Bronchus fibroblast of lung (primary cell): Measurements from ENCODE around the gene PSG1. TPM values are rescaled to one million over a fixed set of nuclear protein-coding genes. Genes with fewer than 3 reads are reported as not detected.

Source experiments
- total RNA-seq: library from RNA; depleted of rRNA; stranded (reverse); fragments of >200 nt; gene quantifications from 2 replicates; pipeline ENCODE4 v1.2.3, GENCODE V29; 2015

The PSG1 gene
- not detected in 2 replicates for total RNA-seq

GRCh38 chr19:42879613-42880012, at the start of gene PSG1:
Gene PSG1, minus strand, starts transcription at chr19:42879713. Its CDS starts 132 bp downstream, at chr19:42879581.

DNA sequence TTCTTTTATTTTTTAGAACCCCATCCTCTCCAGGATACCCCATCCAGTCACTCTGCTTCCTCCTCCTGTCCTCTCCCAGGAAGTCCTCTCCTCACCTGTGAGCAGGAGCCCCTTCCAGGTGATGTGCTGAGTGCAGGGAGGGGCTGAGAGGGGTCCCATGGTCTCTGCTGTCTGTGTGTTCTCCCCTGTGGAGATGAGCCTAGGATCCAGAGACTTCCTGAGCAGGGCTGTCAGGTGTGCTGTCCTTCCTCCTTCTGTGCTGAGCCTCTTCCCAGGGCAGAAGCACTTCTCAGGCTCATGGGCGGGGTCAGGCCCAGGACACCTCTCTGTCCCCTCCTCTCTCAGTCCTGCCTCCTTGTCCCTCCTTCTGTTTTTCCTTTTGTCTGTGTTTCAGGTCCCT, 38.1 kb upstream of the PSG1 start, which contains the start of gene PSG6:
PSG6 (minus strand) TSS at position 261 of the 400 bp plus-strand sequence; CDS start at position 159, 102 bp downstream.

Other genes starting within 250 kb of the PSG1 start
- gene PSG3, start 139.2 kb downstream of the PSG1 start, total RNA-seq, result not detected in 2 replicates
- gene PSG8, start 114.0 kb downstream of the PSG1 start, total RNA-seq, result not detected in 2 replicates
- not detected in 2 replicates for gene PSG6, start 38.2 kb upstream of the PSG1 start, total RNA-seq
- not detected in 2 replicates for gene PSG7, start 57.5 kb upstream of the PSG1 start, total RNA-seq
- not detected in 2 replicates for gene PSG11, start 146.8 kb upstream of the PSG1 start, total RNA-seq
- not detected in 2 replicates for gene PSG2, start 203.0 kb upstream of the PSG1 start, total RNA-seq